AG09309 (cell line): Measurements from ENCODE around the gene B4GALT1.

Experiments used
- DNase-seq: peaks from one replicate; pipeline ENCODE4 v3.0.0-alpha.2; 2010; ENCODE audit warnings: low read depth
- H3K4me3 ChIP-seq: 2 replicates; pipeline ENCODE4 v1.5.1; 2011; ENCODE audit warnings: mild to moderate bottlenecking, low read depth, low read length, moderate library complexity; ENCODE audit not compliant: control insufficient read depth
- TF ChIP-seq, protein P1 (sequence below): IDR thresholded peaks from 2 replicates; pipeline ENCODE4 v1.5.1; 2011; ENCODE audit warnings: mild to moderate bottlenecking, low read depth, low read length, inconsistent platforms; ENCODE audit not compliant: insufficient read depth, control insufficient read depth; ENCODE audit errors: missing control alignments

The B4GALT1 gene

DNA sequence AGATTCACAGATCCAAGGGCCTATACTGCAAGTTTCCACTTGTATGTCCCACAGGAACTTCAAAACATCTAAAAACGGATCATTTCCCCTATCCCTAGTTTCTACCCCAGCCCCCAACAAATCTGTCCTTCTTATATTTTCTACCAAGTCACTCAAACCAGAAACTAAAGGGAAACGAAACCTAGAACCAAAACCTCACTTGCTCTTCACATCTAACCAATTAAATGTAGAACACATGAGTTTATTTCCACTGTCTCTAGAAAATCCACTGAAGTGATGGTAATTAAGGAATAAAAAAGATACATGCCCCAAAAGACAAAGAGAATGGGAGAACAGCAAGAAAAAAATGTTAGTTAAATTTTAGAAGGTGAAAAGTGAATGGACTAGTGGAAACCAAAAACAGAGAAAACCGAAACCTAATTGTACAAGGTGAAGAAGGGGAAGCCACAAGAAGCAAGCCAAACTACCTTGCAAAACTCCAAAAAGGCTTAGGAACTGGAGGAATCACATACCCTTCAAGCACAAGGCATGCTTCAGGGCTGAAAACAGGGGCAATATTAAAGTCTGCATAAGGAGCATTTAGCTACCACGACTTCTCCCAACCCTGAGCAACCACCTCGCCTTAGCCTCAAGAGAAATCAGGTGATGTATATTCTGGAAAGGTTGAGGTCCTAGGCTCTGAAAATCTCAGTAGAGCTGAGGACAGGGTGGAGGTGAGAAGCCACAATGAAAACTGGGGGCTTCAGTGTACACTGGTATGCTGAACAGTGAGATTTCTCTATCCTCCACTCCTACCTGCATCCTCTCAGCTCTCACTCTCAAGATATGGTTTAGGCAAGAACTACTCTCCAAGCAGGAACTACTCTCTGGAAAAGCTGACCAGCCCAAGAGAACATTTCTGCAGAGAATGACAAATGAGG lies 101.7 kb downstream of the B4GALT1 start:
- no peak for DNase-seq
- no peak overlapping the region for H3K4me3 ChIP-seq
- TF ChIP-seq, protein P1, sequence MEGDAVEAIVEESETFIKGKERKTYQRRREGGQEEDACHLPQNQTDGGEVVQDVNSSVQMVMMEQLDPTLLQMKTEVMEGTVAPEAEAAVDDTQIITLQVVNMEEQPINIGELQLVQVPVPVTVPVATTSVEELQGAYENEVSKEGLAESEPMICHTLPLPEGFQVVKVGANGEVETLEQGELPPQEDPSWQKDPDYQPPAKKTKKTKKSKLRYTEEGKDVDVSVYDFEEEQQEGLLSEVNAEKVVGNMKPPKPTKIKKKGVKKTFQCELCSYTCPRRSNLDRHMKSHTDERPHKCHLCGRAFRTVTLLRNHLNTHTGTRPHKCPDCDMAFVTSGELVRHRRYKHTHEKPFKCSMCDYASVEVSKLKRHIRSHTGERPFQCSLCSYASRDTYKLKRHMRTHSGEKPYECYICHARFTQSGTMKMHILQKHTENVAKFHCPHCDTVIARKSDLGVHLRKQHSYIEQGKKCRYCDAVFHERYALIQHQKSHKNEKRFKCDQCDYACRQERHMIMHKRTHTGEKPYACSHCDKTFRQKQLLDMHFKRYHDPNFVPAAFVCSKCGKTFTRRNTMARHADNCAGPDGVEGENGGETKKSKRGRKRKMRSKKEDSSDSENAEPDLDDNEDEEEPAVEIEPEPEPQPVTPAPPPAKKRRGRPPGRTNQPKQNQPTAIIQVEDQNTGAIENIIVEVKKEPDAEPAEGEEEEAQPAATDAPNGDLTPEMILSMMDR, result no peak
